H9 (cell line): Measurements from ENCODE around the gene RNF145. TPM values are rescaled to one million over a fixed set of nuclear protein-coding genes. Genes with fewer than 3 reads are reported as not detected.

Experiments
- DNase-seq: peaks from one replicate; pipeline ENCODE4 v3.0.0-alpha.2; 2017
- H2AFZ ChIP-seq: one replicate; pipeline ENCODE4 v1.6.1; 2013; ENCODE audit warnings: mild to moderate bottlenecking, low read length, control low read depth, moderate library complexity
- H2AK5ac ChIP-seq: 2 replicates; pipeline ENCODE4 v1.6.1; 2013; ENCODE audit warnings: low read length, control low read depth, mixed read lengths; ENCODE audit not compliant: insufficient read length
- H2BK120ac ChIP-seq: one replicate; pipeline ENCODE4 v1.6.1; 2013; ENCODE audit warnings: low read depth, mild to moderate bottlenecking, low read length, control low read depth, inconsistent platforms; ENCODE audit not compliant: poor library complexity, severe bottlenecking
- H2BK12ac ChIP-seq: 2 replicates; pipeline ENCODE4 v1.6.1; 2013; ENCODE audit warnings: low read length, control low read depth, mixed read lengths, low read depth; ENCODE audit not compliant: insufficient read length
- H2BK15ac ChIP-seq: 2 replicates; pipeline ENCODE4 v1.6.1; 2013; ENCODE audit warnings: low read depth, low read length, control low read depth
- H2BK20ac ChIP-seq: one replicate; pipeline ENCODE4 v1.6.1; 2013; ENCODE audit warnings: low read depth, mild to moderate bottlenecking, low read length, control low read depth, inconsistent platforms; ENCODE audit not compliant: poor library complexity, severe bottlenecking
- H2BK5ac ChIP-seq: 2 replicates; pipeline ENCODE4 v1.6.1; 2013; ENCODE audit warnings: low read length, control low read depth, mixed read lengths; ENCODE audit not compliant: insufficient read length
- H3K14ac ChIP-seq: 2 replicates; pipeline ENCODE4 v1.6.1; 2013; ENCODE audit warnings: low read length, control low read depth; ENCODE audit not compliant: insufficient read depth
- H3K18ac ChIP-seq: 2 replicates; pipeline ENCODE4 v1.6.1; 2013; ENCODE audit warnings: low read depth, mild to moderate bottlenecking, mixed read lengths, low read length, control low read depth; ENCODE audit not compliant: insufficient read length
- H3K23ac ChIP-seq: 2 replicates; pipeline ENCODE4 v1.6.1; 2013; ENCODE audit warnings: low read length, control low read depth, mixed read lengths, low read depth; ENCODE audit not compliant: insufficient read length
- H3K23me2 ChIP-seq: 2 replicates; pipeline ENCODE4 v1.6.1; 2013; ENCODE audit warnings: low read depth, mild to moderate bottlenecking, mixed read lengths, low read length, control low read depth; ENCODE audit not compliant: insufficient read length, poor library complexity, severe bottlenecking
- H3K27ac ChIP-seq: 2 replicates; pipeline ENCODE4 v1.5.1; 2013; ENCODE audit warnings: low read length, control low read depth, mixed read lengths, low read depth; ENCODE audit not compliant: insufficient read length
- H3K27me3 ChIP-seq: 2 replicates; pipeline ENCODE4 v1.6.1; 2013; ENCODE audit warnings: low read length, control low read depth, inconsistent platforms; ENCODE audit not compliant: insufficient read depth
- H3K4ac ChIP-seq: 2 replicates; pipeline ENCODE4 v1.6.1; 2013; ENCODE audit warnings: low read depth, mild to moderate bottlenecking, control low read depth, inconsistent platforms, low read length, moderate library complexity
- H3K4me1 ChIP-seq: 2 replicates; pipeline ENCODE4 v1.6.1; 2013; ENCODE audit warnings: low read length, control low read depth, inconsistent platforms; ENCODE audit not compliant: insufficient read depth
- H3K4me2 ChIP-seq: 2 replicates; pipeline ENCODE4 v1.6.1; 2013; ENCODE audit warnings: low read length, control low read depth, mixed read lengths; ENCODE audit not compliant: insufficient read length, insufficient read depth
- H3K56ac ChIP-seq: 2 replicates; pipeline ENCODE4 v1.6.1; 2013; ENCODE audit warnings: low read depth, mild to moderate bottlenecking, mixed read lengths, low read length, control low read depth; ENCODE audit not compliant: insufficient read length
- H3K79me1 ChIP-seq: 2 replicates; pipeline ENCODE4 v1.6.1; 2013; ENCODE audit warnings: low read depth, mild to moderate bottlenecking, moderate library complexity, low read length, control low read depth, inconsistent platforms; ENCODE audit not compliant: insufficient read depth, poor library complexity, severe bottlenecking
- H3K79me2 ChIP-seq: 2 replicates; pipeline ENCODE4 v1.6.1; 2013; ENCODE audit warnings: low read length, control low read depth, inconsistent platforms; ENCODE audit not compliant: insufficient read depth
- H3K9ac ChIP-seq: 2 replicates; pipeline ENCODE4 v1.6.1; 2013; ENCODE audit warnings: low read length, control low read depth, mixed read lengths; ENCODE audit not compliant: insufficient read length; ENCODE audit errors: extremely low read depth
- H3K9me3 ChIP-seq: one replicate; pipeline ENCODE4 v1.6.1; 2013; ENCODE audit warnings: low read depth, low read length, inconsistent platforms; ENCODE audit not compliant: control insufficient read depth
- H3T11ph ChIP-seq: one replicate; pipeline ENCODE4 v1.6.1; 2013; ENCODE audit warnings: mild to moderate bottlenecking, low read length, control low read depth, inconsistent platforms
- H4K20me1 ChIP-seq: one replicate; pipeline ENCODE4 v1.6.1; 2013; ENCODE audit not compliant: control insufficient read depth, insufficient read length, insufficient read depth
- H4K5ac ChIP-seq: 2 replicates; pipeline ENCODE4 v1.6.1; 2013; ENCODE audit warnings: low read depth, mild to moderate bottlenecking, mixed read lengths, low read length, control low read depth; ENCODE audit not compliant: insufficient read length
- H4K8ac ChIP-seq: replicated peaks from 2 replicates; pipeline ENCODE4 v1.6.1; 2013; ENCODE audit warnings: low read length, control low read depth, mixed read lengths, low read depth; ENCODE audit not compliant: insufficient read length
- H4K91ac ChIP-seq: 2 replicates; pipeline ENCODE4 v1.6.1; 2013; ENCODE audit warnings: low read depth, mild to moderate bottlenecking, moderate library complexity, mixed read lengths, low read length, control low read depth; ENCODE audit not compliant: insufficient read length
- H3K27ac Mint-ChIP-seq, 3 experiments: 2 replicates in 2 of 3; 3 replicates in 1 of 3; pipeline ENCODE4 v1.8.0; 2020 to 2021; ENCODE audit warnings: mixed read lengths in 3 of 3, mild to moderate bottlenecking in 1 of 3, moderate library complexity in 1 of 3
- H3K27me3 Mint-ChIP-seq: 2 replicates; pipeline ENCODE4 v1.8.0; 2021; ENCODE audit warnings: low read depth, mild to moderate bottlenecking, moderate library complexity, mixed read lengths
- H3K36me3 Mint-ChIP-seq, 3 experiments: 2 replicates in 2 of 3; 3 replicates in 1 of 3; pipeline ENCODE4 v1.8.0; 2020 to 2021; ENCODE audit warnings: low read depth in 3 of 3, mixed read lengths in 3 of 3; ENCODE audit not compliant: insufficient read depth in 1 of 3
- H3K4me1 Mint-ChIP-seq, 2 experiments: 2 replicates each; pipeline ENCODE4 v1.8.0; 2020; ENCODE audit warnings: mixed read lengths in 2 of 2
- H3K4me3 Mint-ChIP-seq, 2 experiments: 2 replicates in 1 of 2; 3 replicates in 1 of 2; pipeline ENCODE4 v1.8.0; 2020 to 2021; ENCODE audit warnings: mild to moderate bottlenecking in 2 of 2, mixed read lengths in 2 of 2, moderate library complexity in 1 of 2
- H3K9me3 Mint-ChIP-seq, 2 experiments: 2 replicates in 1 of 2; 3 replicates in 1 of 2; pipeline ENCODE4 v1.8.0; 2020; ENCODE audit warnings: mild to moderate bottlenecking in 2 of 2, mixed read lengths in 2 of 2, moderate library complexity in 1 of 2
- WGBS: extraction: QIAGEN DNeasy Blood & Tissue Kit; methylation state at CpG from one replicate; pipeline ENCODE4 v1.1.7; 2013; ENCODE audit warnings: missing lambda C conversion rate, low lambda C conversion rate, mixed read lengths; ENCODE audit not compliant: insufficient read length; ENCODE audit errors: extremely low coverage; 5-methylcytosine and 5-hydroxymethylcytosine counted together
- total RNA-seq: library from RNA; stranded (reverse); gene quantifications from 2 replicates; pipeline ENCODE4 v1.2.1, GENCODE V29; 2021
- TF ChIP-seq, protein P1 (sequence below): fragments of 200-600 bp; sonication (generic); conservative IDR thresholded peaks from 3 replicates; pipeline ENCODE4 v1.8.0; 2021; ENCODE audit warnings: antibody characterized with exemption, mild to moderate bottlenecking

The RNF145 gene
- total RNA-seq, 1 experiment from 2014 or later: 59.1 TPM

DNA sequence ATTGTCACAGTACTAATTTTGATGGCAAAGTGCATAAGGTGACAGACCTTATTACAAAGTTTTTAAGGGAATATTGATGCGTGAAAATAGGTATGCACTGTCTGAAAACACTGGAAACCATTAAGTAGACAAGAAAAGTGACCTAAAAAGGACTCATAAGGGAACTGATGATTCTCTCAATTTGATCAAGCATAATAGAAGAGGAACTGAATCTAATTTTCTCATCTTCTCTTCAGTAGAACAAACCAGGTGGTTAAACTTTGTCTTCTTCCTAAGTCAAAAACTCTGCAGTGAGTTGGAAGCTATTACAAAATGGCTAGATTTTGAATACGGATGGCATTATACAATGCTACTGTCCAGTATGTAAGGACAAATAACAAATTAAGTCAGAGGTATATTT is 53.4 kb downstream of the RNF145 start:
- Histone ChIP-seq H3K23ac (no peak overlapping the region), H4K91ac (no peak overlapping the region), H3K18ac (no peak overlapping the region), H2BK20ac (no peak overlapping the region), H3K4me1 (no peaks in the 10 kb centered on the region), H4K8ac (no peak overlapping the region), H3K23me2 (no peaks in the 10 kb centered on the region), H2BK5ac (no peak overlapping the region), H3K9me3 (no peaks in the 10 kb centered on the region), H3K79me2 (no peaks in the 10 kb centered on the region), H3K4ac (no peak overlapping the region), H4K20me1 (no peaks in the 10 kb centered on the region), H3K79me1 (no peaks in the 10 kb centered on the region), H3T11ph (no peak overlapping the region), H3K27ac (no peak overlapping the region), H2BK15ac (no peak overlapping the region), H3K9ac (no peak overlapping the region), H3K56ac (no peak overlapping the region), H2AK5ac (no peak overlapping the region), H2BK120ac (no peak overlapping the region), H2BK12ac (no peak overlapping the region), H3K27me3 (no peaks in the 10 kb centered on the region), H2AFZ (no peak overlapping the region), H4K5ac (no peak overlapping the region), H3K14ac (no peak overlapping the region), H3K4me2 (no peak overlapping the region)
- no CpG with 5 or more reads among the region's 2 CpGs for WGBS
- Mint-ChIP-seq H3K4me3 (no peak overlapping the region), H3K27me3 (no peaks in the 10 kb centered on the region), H3K9me3 (no peaks in the 10 kb centered on the region), H3K4me1 (peaks cover 9% of the 10 kb centered on the region in 2 experiments), H3K27ac (no peak overlapping the region), H3K36me3 (peaks cover 2 to 28% (median 9%) of the 10 kb centered on the region in 3 experiments; a peak in 6 of 7 replicates)
- DNase-seq: no peak
- TF ChIP-seq, protein P1, sequence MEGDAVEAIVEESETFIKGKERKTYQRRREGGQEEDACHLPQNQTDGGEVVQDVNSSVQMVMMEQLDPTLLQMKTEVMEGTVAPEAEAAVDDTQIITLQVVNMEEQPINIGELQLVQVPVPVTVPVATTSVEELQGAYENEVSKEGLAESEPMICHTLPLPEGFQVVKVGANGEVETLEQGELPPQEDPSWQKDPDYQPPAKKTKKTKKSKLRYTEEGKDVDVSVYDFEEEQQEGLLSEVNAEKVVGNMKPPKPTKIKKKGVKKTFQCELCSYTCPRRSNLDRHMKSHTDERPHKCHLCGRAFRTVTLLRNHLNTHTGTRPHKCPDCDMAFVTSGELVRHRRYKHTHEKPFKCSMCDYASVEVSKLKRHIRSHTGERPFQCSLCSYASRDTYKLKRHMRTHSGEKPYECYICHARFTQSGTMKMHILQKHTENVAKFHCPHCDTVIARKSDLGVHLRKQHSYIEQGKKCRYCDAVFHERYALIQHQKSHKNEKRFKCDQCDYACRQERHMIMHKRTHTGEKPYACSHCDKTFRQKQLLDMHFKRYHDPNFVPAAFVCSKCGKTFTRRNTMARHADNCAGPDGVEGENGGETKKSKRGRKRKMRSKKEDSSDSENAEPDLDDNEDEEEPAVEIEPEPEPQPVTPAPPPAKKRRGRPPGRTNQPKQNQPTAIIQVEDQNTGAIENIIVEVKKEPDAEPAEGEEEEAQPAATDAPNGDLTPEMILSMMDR: no peak
